Esophagus muscularis mucosa (tissue), 4 donors: ENCODE results near the gene TRAK1.

Experiments
- CTCF ChIP-seq, 3 experiments: fragments of 200-600 bp in 2 of 3; fragments of 450-650 bp in 1 of 3; sonication (generic) in 2 of 3; IDR thresholded peaks; one replicate each; pipeline ENCODE4 v1.5.1; 2017 to 2019; ENCODE audit warnings: antibody characterized with exemption in 3 of 3, mild to moderate bottlenecking in 2 of 3, moderate library complexity in 1 of 3
- EP300 ChIP-seq: sonication (generic); formaldehyde crosslinking; IDR thresholded peaks from one replicate; pipeline ENCODE4 v1.6.1; 2017; ENCODE audit warnings: antibody characterized with exemption
- POLR2A ChIP-seq: fragments of 450-650 bp; IDR thresholded peaks from one replicate; pipeline ENCODE4 v1.6.1; 2017; ENCODE audit warnings: antibody characterized with exemption, moderate library complexity, mild to moderate bottlenecking, low read depth
- POLR2AphosphoS5 ChIP-seq, 2 donors: sonication (generic); formaldehyde crosslinking; IDR thresholded peaks; one replicate each; pipeline ENCODE4 v1.6.1; 2017; ENCODE audit warnings: antibody characterized with exemption in 2 of 2

- TF ChIP-seq POLR2AphosphoS5 (IDR thresholded peaks at IDR 0.05) (no peak), POLR2A (no peak), CTCF (IDR thresholded peaks at IDR 0.05) (no peak), EP300 (no peak)
These were observed 28.7 kb upstream of the TRAK1 start for GRCh38 chr3:42062464-42062863.
